Mesodermal cell (in vitro differentiated cells): ENCODE measurements around the gene NT5DC2.
"Not testable (repeated sequence)": the region's sequence is repeated elsewhere in the genome, so short reads cannot be mapped to it uniquely, and the experiment has no call there.

Source experiments
- H3K27ac ChIP-seq: 2 replicates; pipeline ENCODE4 v1.7.0; 2013; ENCODE audit warnings: mild to moderate bottlenecking, low read depth, low read length, moderate library complexity; ENCODE audit not compliant: severe bottlenecking
- H3K36me3 ChIP-seq: 2 replicates; pipeline ENCODE4 v1.7.1; 2013; ENCODE audit warnings: mild to moderate bottlenecking, low read length, moderate library complexity; ENCODE audit not compliant: control insufficient read depth, insufficient read depth
- H3K4me1 ChIP-seq: one replicate; pipeline ENCODE4 v1.7.1; 2013; ENCODE audit warnings: mild to moderate bottlenecking, low read length; ENCODE audit not compliant: insufficient read depth, control insufficient read depth, poor library complexity, severe bottlenecking
- H3K4me3 ChIP-seq: 2 replicates; pipeline ENCODE4 v1.7.0; 2013; ENCODE audit warnings: low read length, control low read depth, mild to moderate bottlenecking; ENCODE audit not compliant: insufficient read depth, poor library complexity, severe bottlenecking; ENCODE audit errors: extremely low read depth
- H3K9me3 ChIP-seq: 2 replicates; pipeline ENCODE4 v1.7.1; 2013; ENCODE audit warnings: mild to moderate bottlenecking, low read length, moderate library complexity; ENCODE audit not compliant: control insufficient read depth
- WGBS, 2 experiments: methylation state at CpG; one replicate each; pipeline ENCODE4 v1.1.5; 2013; ENCODE audit warnings: missing lambda C conversion rate in 2 of 2; ENCODE audit not compliant: insufficient coverage in 2 of 2; 5-methylcytosine and 5-hydroxymethylcytosine counted together

NT5DC2 gene

DNA sequence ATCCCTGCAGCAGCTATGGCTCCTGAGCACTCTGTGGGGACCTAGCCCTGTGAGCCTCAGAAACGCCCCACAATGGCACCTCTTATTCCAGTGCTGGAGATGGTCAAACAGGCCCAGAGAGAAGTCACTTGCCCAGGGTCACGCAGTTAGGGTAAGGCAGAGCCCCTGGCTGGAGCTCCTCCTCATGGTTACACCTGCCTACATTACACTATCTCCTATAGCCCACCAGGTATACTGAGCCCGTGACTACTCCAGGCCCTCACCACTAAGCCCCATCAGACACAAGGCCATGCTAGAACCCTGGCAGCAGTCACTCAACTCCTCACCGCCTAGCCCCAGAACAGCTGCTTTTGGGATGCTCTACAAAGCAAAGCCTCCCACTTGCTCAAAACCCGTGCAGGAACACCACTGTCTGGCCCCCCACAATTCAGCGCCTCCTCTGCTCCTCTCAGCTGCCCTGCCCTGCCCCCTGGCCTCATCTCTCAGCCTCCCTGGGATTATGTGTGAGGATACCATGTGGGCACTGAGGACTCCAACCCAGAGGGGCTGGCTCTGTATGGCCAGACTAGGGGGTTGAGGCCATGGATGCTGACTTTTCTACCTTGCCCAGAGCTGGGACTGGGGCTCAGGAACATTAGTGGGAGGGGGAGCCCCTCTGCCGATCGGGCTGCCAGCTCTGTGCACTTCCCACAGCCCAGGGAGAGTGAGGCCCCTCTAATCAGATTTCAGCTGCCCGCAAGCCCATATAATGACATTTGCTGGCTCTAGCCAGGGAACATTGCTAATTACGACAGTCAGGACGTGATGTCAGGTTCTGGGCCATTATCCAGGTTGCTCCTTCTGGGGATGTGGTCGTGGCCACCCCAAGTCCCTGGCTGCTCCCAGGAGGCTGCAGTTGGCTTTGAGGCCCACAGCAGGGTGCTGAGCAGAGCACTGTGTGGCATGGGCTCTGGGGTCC lies 4.0 kb downstream of the NT5DC2 start:
- no peaks in the 10 kb centered on the region for H3K9me3 ChIP-seq
- H3K4me1 ChIP-seq, result peaks cover 4% of the 10 kb centered on the region
- H3K4me3 ChIP-seq, result no peak overlapping the region
- H3K36me3 ChIP-seq, result peaks cover 54% of the 10 kb centered on the region
- 93 to 95% methylated on average over 9 to 10 of the region's 12 CpGs for whole genome bisulfite sequencing, 2 experiments
- H3K27ac ChIP-seq, result no peak overlapping the region

DNA sequence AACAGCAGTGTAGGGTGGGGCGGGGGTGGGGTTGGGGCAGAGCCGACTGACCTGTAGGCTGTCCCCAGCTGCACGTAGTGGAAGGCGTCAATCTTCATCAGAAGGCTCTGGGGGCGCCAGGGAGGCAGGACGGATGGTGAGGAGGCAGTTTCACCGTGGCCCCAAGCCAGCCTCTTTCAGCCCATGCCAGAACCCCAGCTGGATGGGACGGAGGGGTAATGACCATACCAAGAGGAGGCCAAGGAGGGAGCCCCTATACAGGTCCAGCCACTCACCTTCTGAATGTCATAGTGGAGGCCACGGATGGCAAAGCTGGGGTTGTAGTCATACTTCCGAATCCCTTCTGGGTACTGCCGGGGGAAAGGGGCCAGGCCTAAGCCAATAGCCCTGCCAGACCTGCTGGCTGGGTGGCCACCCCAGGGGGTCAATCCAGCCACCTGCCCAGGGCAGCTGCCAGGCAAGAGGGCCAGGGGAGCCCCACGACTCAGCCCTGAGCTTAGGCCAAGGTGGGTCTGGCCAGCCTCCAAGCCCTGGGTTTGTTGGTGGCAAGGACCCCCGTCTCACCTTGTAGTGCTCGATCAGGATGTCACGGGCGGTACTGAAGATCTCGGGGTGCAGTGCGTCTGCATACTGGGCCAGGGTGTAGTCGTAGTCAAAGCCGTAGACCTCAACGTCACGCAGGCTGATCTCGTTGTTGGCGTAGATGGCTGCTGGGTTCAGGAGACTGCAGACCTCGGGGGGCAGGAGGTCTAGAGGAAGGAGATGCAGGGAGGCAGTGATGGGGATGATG lies 4.9 kb downstream of the NT5DC2 start:
- no peaks in the 10 kb centered on the region for H3K9me3 ChIP-seq
- H3K27ac ChIP-seq, result no peak overlapping the region
- H3K4me1 ChIP-seq, result peaks cover 4% of the 10 kb centered on the region
- H3K4me3 ChIP-seq, result no peak overlapping the region
- H3K36me3 ChIP-seq, result peaks cover 62% of the 10 kb centered on the region
- WGBS, 2 experiments, result 95 to 96% methylated on average over 19 to 24 of the region's 25 CpGs

DNA sequence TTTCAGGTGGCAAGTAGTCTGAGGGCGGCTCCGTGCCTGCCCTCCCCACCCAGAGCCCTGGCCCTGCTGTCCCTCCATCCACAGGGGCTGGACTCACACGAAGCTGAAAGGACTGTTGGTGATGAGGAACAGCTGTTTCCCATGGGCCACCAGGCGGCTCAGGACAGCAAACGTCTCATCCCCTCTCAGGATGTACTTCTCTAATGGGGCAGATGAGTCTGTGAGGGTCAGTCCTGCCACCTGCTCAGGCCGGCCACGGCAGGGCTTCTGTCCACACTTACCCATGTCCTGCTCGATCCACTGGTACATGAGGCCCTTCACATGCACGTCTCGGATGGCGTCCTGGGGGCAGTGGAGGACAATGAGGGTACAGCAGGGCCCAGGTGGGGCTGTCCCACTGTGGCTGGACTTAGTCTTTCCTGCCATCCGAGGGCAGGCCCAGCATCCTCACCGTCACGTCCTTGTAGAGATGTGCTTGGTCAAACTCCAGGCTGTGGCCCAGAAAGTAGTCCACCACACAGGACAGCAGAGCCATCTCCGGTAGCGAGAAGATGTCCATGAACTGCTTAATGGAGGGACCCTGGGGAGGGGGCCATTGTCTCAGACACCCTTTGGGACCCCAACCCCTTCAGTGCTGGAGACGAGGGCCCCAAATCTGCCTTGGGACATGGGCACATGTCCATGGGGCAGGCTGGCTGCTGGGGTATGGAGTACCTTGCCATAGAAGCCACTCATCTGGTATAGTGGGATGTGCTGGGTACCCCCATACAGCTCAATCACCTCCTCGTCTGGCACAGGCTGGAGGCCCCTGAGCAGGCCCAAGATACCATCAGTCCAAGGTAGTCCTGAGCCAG lies 5.7 kb downstream of the NT5DC2 start:
- H3K4me3 ChIP-seq, result no peak overlapping the region
- 90 to 94% methylated on average over 15 to 16 of the region's 18 CpGs for WGBS, 2 experiments
- no peaks in the 10 kb centered on the region for H3K9me3 ChIP-seq
- peaks cover 4% of the 10 kb centered on the region for H3K4me1 ChIP-seq
- H3K27ac ChIP-seq, result peak overlapping the region; percentile 45
- peaks cover 67% of the 10 kb centered on the region for H3K36me3 ChIP-seq

DNA sequence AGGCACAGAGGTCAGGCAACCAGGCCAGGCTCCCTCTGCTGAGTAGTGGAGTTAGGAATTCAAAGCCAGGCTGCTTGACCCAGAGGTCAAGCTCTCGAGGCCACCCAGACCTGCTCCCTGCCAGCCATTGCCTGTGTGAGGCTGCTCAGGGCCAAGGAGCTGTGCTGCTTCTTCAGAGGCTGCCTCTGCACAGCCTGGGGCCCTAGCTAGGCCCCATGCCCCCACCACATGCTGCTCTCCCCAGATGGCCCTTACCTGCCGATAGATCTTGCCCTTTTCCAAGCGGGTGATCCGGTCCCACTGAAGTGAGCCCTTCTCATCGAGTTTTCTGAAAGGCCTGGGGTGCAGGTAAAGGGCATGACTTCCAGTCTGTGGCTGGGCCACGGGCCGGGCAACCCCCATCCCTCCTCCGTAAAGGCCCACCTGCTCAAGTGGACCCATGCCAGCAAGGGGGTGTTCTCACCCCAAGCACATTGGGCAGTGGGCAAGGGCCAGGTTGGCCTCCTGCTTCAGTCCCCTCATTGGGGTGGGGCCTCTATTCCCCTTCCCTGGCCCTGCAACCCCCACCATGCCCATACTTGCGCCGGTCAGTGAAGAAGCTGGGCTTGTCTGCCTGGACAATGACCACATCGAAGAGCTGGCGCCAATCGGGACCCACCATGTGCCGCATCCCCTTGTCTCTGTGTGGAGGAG lies 6.5 kb downstream of the NT5DC2 start:
- H3K9me3 ChIP-seq, result no peaks in the 10 kb centered on the region
- peaks cover 4% of the 10 kb centered on the region for H3K4me1 ChIP-seq
- WGBS, 2 experiments, result 91 to 95% methylated on average over 8 to 9 of the region's 14 CpGs
- peaks cover 67% of the 10 kb centered on the region for H3K36me3 ChIP-seq
- no peak overlapping the region for H3K4me3 ChIP-seq
- H3K27ac ChIP-seq, result peak overlapping the region; percentile 45

DNA sequence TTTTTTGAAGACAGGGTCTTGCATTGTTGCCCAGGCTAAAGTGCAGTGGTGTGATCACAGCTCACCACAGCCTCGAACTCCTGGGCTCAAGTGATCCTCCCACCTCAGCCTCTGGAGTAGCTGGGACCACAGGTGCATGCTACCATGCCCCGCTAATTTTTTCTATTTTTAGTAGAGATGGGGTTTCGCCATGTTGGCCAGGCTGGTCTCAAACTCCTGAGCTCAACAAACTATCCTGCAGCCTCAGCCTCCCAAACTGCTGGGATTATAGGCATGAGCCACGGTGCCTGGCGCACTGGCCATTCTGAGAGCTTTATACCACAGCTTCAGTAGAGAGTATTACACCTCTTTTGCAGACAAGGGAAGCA lies 7.0 kb downstream of the NT5DC2 start:
- not testable (repeated sequence) for H3K9me3 ChIP-seq, H3K4me3 ChIP-seq, H3K4me1 ChIP-seq
- Histone ChIP-seq H3K27ac (peak overlapping the region; percentile 45), H3K36me3 (peaks cover 67% of the 10 kb centered on the region)
- WGBS, 2 experiments, result 98 to 100% methylated on average over 4 of the region's 5 CpGs

DNA sequence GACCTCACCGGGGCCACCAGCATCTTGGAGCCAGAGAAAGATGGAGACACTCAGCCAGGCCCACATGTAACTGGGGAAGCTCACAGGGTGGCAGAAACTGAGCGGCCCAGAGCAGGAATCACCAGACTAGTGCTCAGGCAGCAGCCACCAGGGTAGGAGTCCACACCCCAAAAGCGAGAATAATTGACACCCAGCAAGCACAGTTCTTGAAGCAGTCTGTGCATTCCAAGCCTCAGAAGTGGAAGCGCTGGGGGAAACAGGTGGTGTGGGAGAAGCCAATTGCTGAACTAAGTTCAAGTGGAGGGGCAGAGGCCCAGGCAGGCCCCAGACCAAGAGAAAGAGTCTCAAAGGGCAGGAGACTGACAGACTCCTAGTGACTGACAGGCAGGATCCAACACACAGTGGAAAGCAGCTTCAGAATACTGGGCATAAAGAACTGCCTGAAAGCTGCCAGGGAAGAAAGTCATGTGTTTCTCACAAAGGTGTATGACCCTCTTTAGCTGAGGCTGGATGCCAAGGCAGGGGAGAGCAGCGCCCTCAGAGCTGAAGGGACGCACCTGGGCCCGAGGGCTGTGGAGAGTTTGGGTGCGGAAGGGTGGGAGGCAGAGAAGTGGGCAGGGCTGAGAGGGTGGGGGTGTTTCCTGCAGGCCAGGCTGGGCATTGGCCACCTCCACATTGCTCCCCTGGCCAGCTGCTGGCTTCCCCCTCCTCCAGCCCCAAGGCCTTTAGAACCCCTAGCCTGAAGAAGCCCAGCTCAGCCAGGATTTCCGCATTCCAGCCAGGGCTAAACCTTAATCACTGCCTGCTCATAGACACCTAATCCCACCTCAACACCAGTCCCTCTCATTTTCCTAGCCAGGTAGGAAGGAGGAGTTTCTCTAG lies 7.7 kb downstream of the NT5DC2 start:
- H3K9me3 ChIP-seq, result no peaks in the 10 kb centered on the region
- peak overlapping the region; percentile 45 for H3K27ac ChIP-seq
- 89 to 90% methylated on average over 4 to 8 of the region's 9 CpGs for whole genome bisulfite sequencing, 2 experiments
- H3K36me3 ChIP-seq, result peaks cover 67% of the 10 kb centered on the region
- H3K4me3 ChIP-seq, result no peak overlapping the region
- H3K4me1 ChIP-seq, result no peaks in the 10 kb centered on the region

DNA sequence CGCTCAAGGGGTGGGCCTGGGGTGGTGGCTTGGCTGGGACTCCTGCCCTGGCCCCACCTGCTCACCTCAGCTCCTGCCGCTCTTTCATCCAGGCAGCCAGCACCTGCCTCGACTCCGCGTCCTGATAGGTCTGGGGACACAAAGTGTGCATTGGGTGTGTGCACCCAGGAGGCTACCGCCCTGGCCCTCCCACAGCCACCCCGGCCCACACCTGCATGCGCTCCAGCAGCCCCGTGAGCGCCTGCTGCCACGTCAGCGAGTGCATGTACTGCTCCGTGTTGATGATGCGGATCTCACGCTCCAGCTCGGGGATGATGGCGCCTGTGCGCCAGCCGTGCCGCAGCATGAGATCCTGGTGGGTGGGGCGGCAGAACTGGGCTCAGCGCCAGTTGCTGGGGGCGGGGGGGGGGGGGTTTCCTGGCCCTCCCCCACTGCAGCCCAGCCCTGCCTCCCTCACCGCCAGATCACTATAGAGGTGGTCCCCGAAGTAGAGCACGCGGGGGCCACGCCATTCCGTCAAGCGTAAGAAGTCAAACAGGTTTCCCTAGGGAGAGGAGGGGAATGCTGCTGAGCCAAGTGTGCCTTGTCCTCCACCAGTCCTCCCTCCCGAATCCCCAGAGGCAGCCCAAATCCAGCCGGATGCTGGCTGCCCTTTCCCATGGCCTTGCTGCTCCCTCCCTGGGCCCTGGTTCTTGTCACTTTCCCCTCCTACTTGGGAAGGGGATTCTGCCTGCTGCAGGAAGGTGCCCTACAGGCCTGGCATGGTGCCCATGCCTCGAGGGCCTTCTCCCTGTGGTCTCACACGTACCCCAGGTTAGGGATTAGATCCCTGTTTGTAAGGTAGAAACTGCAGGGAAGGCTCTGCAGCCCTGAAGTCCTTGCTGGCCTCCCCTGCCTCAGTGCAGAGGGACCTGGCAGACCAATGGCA lies 8.6 kb downstream of the NT5DC2 start:
- Histone ChIP-seq H3K9me3 (no peaks in the 10 kb centered on the region), H3K36me3 (peaks cover 64% of the 10 kb centered on the region), H3K4me1 (no peaks in the 10 kb centered on the region), H3K27ac (no peak overlapping the region), H3K4me3 (no peak overlapping the region)
- 95 to 97% methylated on average over 22 to 29 of the region's 34 CpGs for WGBS, 2 experiments

DNA sequence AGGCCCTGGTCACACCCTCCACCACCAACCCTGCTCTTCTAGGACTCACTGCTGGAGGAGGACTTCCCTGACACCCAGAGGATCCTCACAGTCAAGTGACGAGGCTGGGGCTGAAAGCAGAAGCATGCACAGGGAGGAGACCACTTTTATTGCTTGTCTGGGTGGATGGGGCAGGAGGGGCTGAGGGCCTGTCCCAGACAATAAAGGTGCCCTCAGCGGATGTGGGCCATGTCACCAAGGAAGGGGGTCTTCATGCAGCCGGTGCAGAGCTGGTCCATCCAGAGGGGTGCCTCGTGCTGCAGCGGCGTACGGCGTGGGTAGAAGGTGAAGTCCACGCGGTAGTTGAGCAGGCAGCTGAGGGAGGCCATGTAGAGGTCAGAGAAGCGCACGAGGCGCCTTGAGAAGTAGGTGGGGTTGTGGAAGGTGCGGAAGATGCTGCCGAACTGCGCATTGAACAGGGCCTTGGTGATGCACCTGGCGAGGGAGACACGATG lies 9.4 kb downstream of the NT5DC2 start:
- no peaks in the 10 kb centered on the region for H3K4me1 ChIP-seq
- H3K4me3 ChIP-seq, result no peak overlapping the region
- 98% methylated on average over 16 to 18 of the region's 18 CpGs for WGBS, 2 experiments
- H3K9me3 ChIP-seq, result no peaks in the 10 kb centered on the region
- no peak overlapping the region for H3K27ac ChIP-seq
- H3K36me3 ChIP-seq, result peaks cover 56% of the 10 kb centered on the region
